HG03097 (cell line): Measurements from ENCODE around the gene INTS11.

Experiments used
- ATAC-seq: cut with Tn5 transposase; IDR thresholded peaks from one replicate; pipeline ENCODE4 v1.9.1; 2021; ENCODE audit not compliant: unreplicated experiment, low FRiP score

The INTS11 gene

DNA sequence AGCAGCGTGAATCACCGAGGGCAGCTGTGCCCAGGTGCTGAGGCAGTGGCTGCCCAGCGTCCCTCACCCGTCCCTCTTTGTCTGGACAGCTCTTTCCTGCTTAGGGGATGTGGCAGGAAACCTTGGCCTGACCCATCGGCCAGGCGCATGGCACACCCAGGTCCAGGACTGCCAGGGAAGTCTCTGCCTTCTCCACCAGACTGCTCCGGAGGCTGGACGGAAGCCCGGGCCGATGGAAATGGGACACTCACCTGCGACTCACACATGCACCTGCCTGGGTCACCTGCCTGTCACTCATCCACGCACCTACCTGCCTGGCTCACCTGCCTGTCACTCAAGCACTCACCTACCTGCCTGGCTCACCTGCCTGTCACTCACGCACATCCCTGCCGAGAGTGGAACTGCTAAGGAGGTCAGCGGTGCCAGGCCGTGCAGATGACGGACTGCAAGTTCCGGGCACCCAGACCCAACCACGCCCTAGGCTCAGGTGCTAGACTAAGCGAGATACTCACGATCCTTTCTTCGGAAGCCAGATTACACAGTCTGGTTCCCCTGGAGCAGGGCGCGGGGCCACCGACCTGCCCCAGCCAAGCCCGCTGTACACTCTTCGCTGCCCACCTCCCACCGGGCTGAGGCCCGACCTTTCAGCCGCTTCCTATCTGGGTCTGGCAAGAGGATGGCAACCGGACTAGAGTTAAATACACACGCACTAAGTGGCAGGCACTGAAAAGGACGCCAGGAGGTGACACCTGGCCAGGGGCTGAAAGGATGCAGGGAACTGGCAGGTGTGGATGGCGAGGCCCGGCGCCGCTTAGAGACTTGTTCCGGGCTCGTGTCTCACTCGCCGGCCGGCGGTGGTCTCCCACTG is 51.9 kb downstream of the INTS11 start:
- no peak for ATAC-seq

DNA sequence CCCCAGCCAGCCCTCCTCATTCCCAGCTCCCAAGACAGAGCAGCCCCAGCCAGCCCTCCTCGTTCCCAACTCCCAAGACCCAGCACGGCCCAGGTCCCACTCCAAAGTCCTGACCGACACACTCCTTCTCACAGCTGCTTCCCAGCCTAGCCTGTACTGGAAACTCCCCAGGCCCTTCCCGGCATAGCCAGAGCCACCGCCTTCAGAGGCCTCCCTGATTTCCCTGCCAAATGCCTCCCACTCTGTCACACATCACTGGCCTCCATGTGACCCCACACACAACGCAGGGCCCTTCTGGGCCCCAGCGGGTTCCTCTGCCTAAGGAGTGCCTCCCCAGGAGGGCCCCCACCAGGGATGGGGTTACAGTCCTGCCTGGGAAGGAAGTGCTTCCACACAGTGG is 53.6 kb downstream of the INTS11 start:
- ATAC-seq: no peak

DNA sequence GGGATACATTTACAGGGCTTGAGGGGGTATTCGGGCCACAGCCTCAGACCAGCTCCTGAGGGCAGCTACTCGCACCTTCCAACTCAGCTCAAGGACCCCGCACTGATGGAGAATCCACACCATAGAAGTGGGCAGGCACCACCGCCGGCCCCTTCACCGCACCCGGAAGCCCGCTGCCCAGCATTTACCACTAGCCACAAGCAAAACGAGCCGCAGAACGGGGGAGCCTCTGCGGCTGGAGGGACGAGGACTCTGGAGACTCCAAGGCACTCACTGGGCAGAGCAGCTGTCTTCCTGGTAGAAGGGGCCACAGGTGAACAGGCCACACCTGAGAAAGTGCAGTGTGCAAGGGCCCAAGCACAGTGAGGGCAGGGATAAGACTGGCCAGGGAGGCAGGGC is 56.2 kb downstream of the INTS11 start:
- ATAC-seq: no peak

DNA sequence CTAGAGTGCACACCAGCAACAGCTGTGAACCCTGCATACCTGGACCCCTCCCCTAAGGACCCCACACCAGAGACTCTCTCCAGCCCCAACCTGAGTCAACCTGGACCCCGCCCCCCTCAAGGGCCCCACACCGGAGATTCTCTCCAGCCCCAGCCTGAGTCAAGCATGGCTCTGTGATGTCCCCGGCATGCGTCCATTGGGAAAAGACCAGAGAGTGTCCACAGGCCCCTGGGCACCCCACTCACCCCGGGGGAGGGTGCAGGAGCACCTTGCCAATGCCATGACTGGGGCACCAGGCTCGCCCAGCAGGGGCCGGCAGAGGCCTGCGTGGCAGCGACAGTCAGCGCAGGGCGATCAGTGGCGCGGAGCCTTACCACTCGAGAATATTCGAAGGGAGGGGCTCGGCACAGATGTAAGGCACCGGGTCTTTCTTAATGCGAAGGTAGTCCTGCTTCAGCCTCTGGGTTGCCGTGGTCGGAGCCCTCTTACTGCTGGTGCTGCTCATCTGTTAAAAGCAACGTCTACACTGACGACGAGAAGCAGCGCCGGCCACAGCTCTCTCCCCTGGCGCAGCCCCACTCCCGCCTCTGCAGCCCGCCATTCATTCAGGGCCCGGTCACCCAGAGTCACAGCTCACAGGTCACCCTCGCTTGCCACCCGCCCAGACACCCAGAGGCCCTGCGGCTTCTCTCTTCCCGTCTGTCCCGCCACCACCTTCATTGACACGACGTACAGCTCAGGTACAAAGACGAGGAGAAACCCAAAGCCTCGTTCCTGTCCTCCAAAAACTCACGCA is 56.8 kb downstream of the INTS11 start:
- no peak for ATAC-seq

DNA sequence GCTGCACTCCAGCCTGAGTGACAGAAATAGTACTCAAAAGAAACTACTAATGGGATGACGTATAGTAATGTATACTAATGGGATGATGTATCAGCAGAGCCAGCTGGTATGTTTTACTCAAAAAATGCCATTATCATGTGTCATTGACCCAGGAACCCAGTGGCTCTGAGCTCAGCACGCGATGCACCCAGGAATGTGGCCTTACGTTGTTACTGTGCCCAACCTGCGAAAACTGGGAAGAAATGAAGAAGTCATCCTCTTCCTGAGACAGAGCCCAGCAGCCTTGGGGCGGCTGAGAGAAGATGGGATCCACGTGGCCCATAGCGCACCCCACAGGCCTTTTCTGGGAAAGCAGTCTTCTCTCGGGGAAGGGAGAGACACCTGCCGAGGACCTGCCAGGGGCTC is 59.6 kb downstream of the INTS11 start:
- ATAC-seq: no peak

DNA sequence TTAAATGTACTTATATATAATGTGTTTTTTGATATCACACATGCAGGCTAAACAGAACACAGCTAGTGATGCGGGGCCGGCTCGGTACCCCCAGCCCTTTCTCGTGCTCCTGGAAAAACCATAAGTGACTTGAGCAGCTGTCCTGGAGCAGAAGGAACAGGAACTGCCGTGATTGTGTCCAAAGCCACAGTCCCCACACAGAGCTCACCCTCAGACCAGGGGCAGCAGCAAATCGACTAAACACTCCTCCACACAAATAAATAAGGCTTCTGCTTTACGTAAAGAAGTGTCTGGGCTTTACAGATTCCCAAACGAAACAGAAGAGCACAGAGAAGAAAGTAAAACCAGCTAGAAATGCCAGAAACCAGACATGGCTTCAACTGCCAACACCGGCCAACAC is 60.4 kb downstream of the INTS11 start:
- ATAC-seq: no peak

DNA sequence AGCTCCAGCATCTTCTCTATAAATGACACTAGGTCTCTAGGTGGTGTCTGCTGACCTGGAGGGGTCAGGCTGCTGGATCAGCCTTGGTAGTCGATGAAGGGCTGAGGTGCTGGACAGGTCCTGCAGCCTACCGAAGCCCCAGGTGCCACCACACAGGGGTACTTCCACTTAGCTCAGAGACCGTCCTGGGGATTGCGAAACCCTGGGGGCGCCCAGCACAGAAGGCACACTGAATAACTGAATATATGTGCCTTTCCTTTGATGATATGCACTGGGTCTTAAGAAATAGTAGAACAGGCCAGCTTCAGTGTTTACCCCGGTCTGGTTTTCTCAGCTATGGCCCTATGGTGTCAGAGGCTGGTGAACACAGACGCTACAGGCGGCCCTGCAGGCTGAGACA is 61.7 kb downstream of the INTS11 start:
- ATAC-seq: no peak

DNA sequence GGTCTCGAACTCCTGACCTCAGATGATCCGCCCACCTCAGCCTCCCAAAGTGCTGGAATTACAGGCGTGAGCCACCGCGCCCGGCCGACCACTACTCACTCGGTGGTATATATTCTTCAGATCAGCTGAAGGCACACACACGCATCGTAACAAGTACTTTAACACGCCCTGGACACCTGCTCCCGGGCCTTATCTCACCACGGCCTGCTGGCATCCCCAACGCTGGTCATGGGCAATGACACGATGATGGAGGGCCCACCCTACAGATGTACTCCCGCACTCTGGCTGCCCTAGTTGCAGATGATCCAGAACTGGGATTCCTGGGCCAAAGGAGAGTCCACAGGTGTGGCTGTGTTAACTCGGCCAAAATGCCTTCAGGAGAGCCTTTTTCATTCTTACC is 62.4 kb downstream of the INTS11 start:
- ATAC-seq: no peak
